GDM1 (cell line): ENCODE results near the gene PRPSAP2.

Source experiments
- DNase-seq: peaks from one replicate; lab custom pipeline; 2025; lab: John Stamatoyannopoulos, UW

The PRPSAP2 gene

GRCh38 chr17:18962494-18962815 is 104.5 kb downstream of the PRPSAP2 start:
- no peak for DNase-seq

GRCh38 chr17:18963126-18964017 is 105.4 kb downstream of the PRPSAP2 start:
- no peak for DNase-seq

- DNase-seq = no peak
These were observed 106.1 kb downstream of the PRPSAP2 start for GRCh38 chr17:18964018-18964351.

GRCh38 chr17:18964550-18964949 is 106.6 kb downstream of the PRPSAP2 start:
- DNase-seq = no peak

GRCh38 chr17:18965530-18966236 is 107.8 kb downstream of the PRPSAP2 start:
- DNase-seq = no peak

- no peak for DNase-seq
These were observed 109.1 kb downstream of the PRPSAP2 start for GRCh38 chr17:18966831-18967624.

- no peak for DNase-seq
These were observed 110.0 kb downstream of the PRPSAP2 start for GRCh38 chr17:18967916-18968315.

GRCh38 chr17:18968345-18968744 is 110.4 kb downstream of the PRPSAP2 start:
- DNase-seq = peak; percentile 74

GRCh38 chr17:18968945-18969887 is 111.3 kb downstream of the PRPSAP2 start:
- no peak for DNase-seq

- no peak for DNase-seq
These were observed 112.9 kb downstream of the PRPSAP2 start for GRCh38 chr17:18970582-18971480.

GRCh38 chr17:18971801-18972200 is 113.9 kb downstream of the PRPSAP2 start:
- no peak for DNase-seq

- DNase-seq = no peak
These were observed 116.6 kb downstream of the PRPSAP2 start for GRCh38 chr17:18974407-18975149.

GRCh38 chr17:18975597-18975996 is 117.7 kb downstream of the PRPSAP2 start:
- DNase-seq = no peak

- no peak for DNase-seq
These were observed 118.3 kb downstream of the PRPSAP2 start for GRCh38 chr17:18976201-18976600.

- DNase-seq = no peak
These were observed 119.1 kb downstream of the PRPSAP2 start for GRCh38 chr17:18977021-18977420.

GRCh38 chr17:18977646-18978045 is 119.7 kb downstream of the PRPSAP2 start:
- no peak for DNase-seq

GRCh38 chr17:18978050-18978449 is 120.1 kb downstream of the PRPSAP2 start:
- DNase-seq = no peak

GRCh38 chr17:18978655-18979054 is 120.7 kb downstream of the PRPSAP2 start:
- DNase-seq = no peak
